ENCODE results near the gene HK1.

Gene HK1

GRCh38 chr10:69387500-69387899 lies 109.2 kb downstream of the HK1 start:
- CTCF ChIA-PET: interaction anchor here (7.8 kb wide), 1 partner anchor 150 kb away, joined by 147 read pairs; no protein-coding TSS in a partner anchor
- Histone ChIP-seq H3K27ac (ENCODE audit: extremely low read depth, low read depth, low read length) (no peak overlapping the region), H3K4me1 (ENCODE audit: control insufficient read depth, insufficient read depth, low read length) (no peaks in the 10 kb centered on the region), H3K36me3 (ENCODE audit: control insufficient read depth in 2 of 2, insufficient read depth in 1 of 2, low read length in 2 of 2) (peaks cover 12 to 83% of the 10 kb centered on the region in 2 experiments), H3K9me3 (ENCODE audit: control insufficient read depth, insufficient read depth, low read depth, low read length) (no peaks in the 10 kb centered on the region), H3K4me3 (ENCODE audit: low read depth, low read length) (no peak overlapping the region)
- POLR2A ChIA-PET: no interaction called here
- TF ChIP-seq ZNF280C (tag by site-specific recombination; IDR thresholded peaks at IDR 0.05) (no peak), SETDB1 (IDR thresholded peaks at IDR 0.05; ENCODE audit: insufficient read length, low read length) (no peak), ZNF354C (tag by site-specific recombination; IDR thresholded peaks at IDR 0.05; ENCODE audit: borderline replicate concordance, low read depth) (no peak)

GRCh38 chr10:69388488-69388887 lies 110.2 kb downstream of the HK1 start:
- TF ChIP-seq ZNF146 (tag by site-specific recombination; IDR thresholded peaks at IDR 0.05) (peak; percentile 96), PRDM10 (tag by site-specific recombination; IDR thresholded peaks at IDR 0.05) (no peak)
- POLR2A ChIA-PET: no interaction called here
- no peaks in the 10 kb centered on the region for H3K9me3 ChIP-seq (ENCODE audit: control insufficient read depth, insufficient read depth, low read depth, low read length)
- CTCF ChIA-PET: interaction anchor here (0.6 to 7.8 kb wide), 3 partner anchors 151 to 381 kb away, joined by 4 to 147 read pairs (median 4); no protein-coding TSS in a partner anchor
- no peak overlapping the region for H3K4me3 ChIP-seq (ENCODE audit: low read depth, low read length)
- no peaks in the 10 kb centered on the region for H3K4me1 ChIP-seq (ENCODE audit: control insufficient read depth, insufficient read depth, low read length)
- H3K27ac ChIP-seq (ENCODE audit: extremely low read depth, low read depth, low read length): no peak overlapping the region
- peaks cover 12 to 74% of the 10 kb centered on the region in 2 experiments for H3K36me3 ChIP-seq (ENCODE audit: control insufficient read depth in 2 of 2, insufficient read depth in 1 of 2, low read length in 2 of 2)

GRCh38 chr10:69389827-69390490 lies 111.7 kb downstream of the HK1 start:
- POLR2A ChIA-PET: interaction anchor here (0.9 to 1.0 kb wide), 2 partner anchors 24 to 152 kb away, joined by 3 to 4 read pairs; no protein-coding TSS in a partner anchor
- TF ChIP-seq HOXD13 (CRISPR knock-in tag; IDR thresholded peaks at IDR 0.05; ENCODE audit: borderline replicate concordance): no peak
- TF ChIP-seq KLF1 (tag by site-specific recombination; IDR thresholded peaks at IDR 0.05): 0 out of 2 replicates have a peak, but pooled peaks have one; percentile 27
- peak; percentile 56 for TF ChIP-seq GLIS1 (tag by site-specific recombination; IDR thresholded peaks at IDR 0.05)
- Histone ChIP-seq H3K4me1 (ENCODE audit: control insufficient read depth, insufficient read depth, low read length) (no peaks in the 10 kb centered on the region), H3K9me3 (ENCODE audit: control insufficient read depth, insufficient read depth, low read depth, low read length) (no peaks in the 10 kb centered on the region), H3K27ac (ENCODE audit: extremely low read depth, low read depth, low read length) (no peak overlapping the region), H3K4me3 (ENCODE audit: low read depth, low read length) (no peak overlapping the region), H3K36me3 (ENCODE audit: control insufficient read depth in 2 of 2, insufficient read depth in 1 of 2, low read length in 2 of 2) (peaks cover 12 to 73% of the 10 kb centered on the region in 2 experiments)
- CTCF ChIA-PET: interaction anchor here (0.7 to 7.8 kb wide), 6 partner anchors 14 to 239 kb away, joined by 3 to 147 read pairs (median 4); no protein-coding TSS in a partner anchor

- no peak overlapping the region for H3K4me3 ChIP-seq (ENCODE audit: low read depth, low read length)
- ChIA-PET CTCF (interaction anchor here (0.6 to 7.8 kb wide), 5 partner anchors 12 to 186 kb away, joined by 3 to 147 read pairs (median 5); no protein-coding TSS in a partner anchor), POLR2A (no interaction called here)
- H3K4me1 ChIP-seq (ENCODE audit: control insufficient read depth, insufficient read depth, low read length): no peaks in the 10 kb centered on the region
- H3K9me3 ChIP-seq (ENCODE audit: control insufficient read depth, insufficient read depth, low read depth, low read length): no peaks in the 10 kb centered on the region
- no peak for TF ChIP-seq KLF7 (tag by site-specific recombination; IDR thresholded peaks at IDR 0.05; ENCODE audit: borderline replicate concordance)
- TF ChIP-seq ZIC2 (tag by site-specific recombination; IDR thresholded peaks at IDR 0.05): no peak
- TF ChIP-seq HOXD13 (CRISPR knock-in tag; IDR thresholded peaks at IDR 0.05; ENCODE audit: borderline replicate concordance): no peak
- no peak for TF ChIP-seq KLF16 (tag by site-specific recombination; IDR thresholded peaks at IDR 0.05)
- no peak for TF ChIP-seq ZNF560 (tag by site-specific recombination; IDR thresholded peaks at IDR 0.05; ENCODE audit: borderline replicate concordance)
- no peak for TF ChIP-seq ZNF266 (tag by site-specific recombination; IDR thresholded peaks at IDR 0.05; ENCODE audit: low read depth)
- no peak for TF ChIP-seq PATZ1 (tag by site-specific recombination; IDR thresholded peaks at IDR 0.05)
- no peak for TF ChIP-seq ZNF48 (tag by site-specific recombination; IDR thresholded peaks at IDR 0.05)
- no peak for TF ChIP-seq ZNF366 (tag by site-specific recombination; conservative IDR thresholded peaks at IDR 0.05)
- TF ChIP-seq ZEB2 (tag by site-specific recombination; IDR thresholded peaks at IDR 0.05): no peak
- no peak for TF ChIP-seq ZNF24 (tag by site-specific recombination; IDR thresholded peaks at IDR 0.05)
- TF ChIP-seq ZBTB17 (tag by site-specific recombination; IDR thresholded peaks at IDR 0.05): no peak
- no peak overlapping the region for H3K27ac ChIP-seq (ENCODE audit: extremely low read depth, low read depth, low read length)
- H3K36me3 ChIP-seq (ENCODE audit: control insufficient read depth in 2 of 2, insufficient read depth in 1 of 2, low read length in 2 of 2): peaks cover 14 to 69% of the 10 kb centered on the region in 2 experiments
Observed at GRCh38 chr10:69391158-69391557, 112.9 kb downstream of the HK1 start.

Data from HEK293 (cell line).